Measurements from ENCODE around the gene FMNL2.

DNA sequence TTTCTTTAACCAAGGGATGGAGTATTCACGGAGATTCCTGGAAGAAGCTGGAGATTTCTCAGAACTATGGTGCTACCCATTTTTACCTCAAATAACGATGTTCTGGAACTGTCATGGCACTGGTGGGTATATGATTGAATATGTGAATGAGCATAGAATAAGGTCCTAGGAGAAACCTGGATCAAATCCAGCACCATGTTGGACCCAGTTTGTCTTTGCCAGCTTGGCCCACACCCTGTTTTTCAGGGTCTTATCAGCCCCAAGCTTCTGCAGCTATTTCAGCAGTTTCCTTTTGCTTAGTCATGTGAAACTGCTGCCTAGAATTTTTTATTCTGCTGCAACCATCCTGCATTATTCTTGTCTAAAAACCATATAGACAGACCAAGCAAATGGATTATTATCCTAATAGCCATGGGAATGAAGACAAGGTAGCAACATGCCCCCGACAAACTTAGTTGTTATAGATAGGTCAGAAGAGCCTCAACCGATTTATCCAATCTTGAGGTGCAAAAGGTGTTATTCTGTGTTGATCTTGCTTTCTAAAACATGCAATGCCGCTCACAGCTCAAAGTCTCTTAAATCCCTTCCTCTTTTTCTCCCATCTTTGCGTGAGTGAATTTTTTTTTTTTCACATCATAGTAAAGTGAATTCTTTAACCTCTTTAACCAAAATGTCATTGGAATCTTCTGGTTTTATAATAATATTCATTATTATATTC is 248.7 kb downstream of the FMNL2 start:
- TF ChIP-seq, protein P1, sequence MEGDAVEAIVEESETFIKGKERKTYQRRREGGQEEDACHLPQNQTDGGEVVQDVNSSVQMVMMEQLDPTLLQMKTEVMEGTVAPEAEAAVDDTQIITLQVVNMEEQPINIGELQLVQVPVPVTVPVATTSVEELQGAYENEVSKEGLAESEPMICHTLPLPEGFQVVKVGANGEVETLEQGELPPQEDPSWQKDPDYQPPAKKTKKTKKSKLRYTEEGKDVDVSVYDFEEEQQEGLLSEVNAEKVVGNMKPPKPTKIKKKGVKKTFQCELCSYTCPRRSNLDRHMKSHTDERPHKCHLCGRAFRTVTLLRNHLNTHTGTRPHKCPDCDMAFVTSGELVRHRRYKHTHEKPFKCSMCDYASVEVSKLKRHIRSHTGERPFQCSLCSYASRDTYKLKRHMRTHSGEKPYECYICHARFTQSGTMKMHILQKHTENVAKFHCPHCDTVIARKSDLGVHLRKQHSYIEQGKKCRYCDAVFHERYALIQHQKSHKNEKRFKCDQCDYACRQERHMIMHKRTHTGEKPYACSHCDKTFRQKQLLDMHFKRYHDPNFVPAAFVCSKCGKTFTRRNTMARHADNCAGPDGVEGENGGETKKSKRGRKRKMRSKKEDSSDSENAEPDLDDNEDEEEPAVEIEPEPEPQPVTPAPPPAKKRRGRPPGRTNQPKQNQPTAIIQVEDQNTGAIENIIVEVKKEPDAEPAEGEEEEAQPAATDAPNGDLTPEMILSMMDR (IDR thresholded peaks at IDR 0.05), result no peak
- no peak for TF ChIP-seq POLR2A (IDR thresholded peaks at IDR 0.05)

Measured in thyroid gland (tissue), 4 donors.